DND-41 (cell line): ENCODE data around the gene ATG9A.

ENCODE experiments used
- ATAC-seq: fragments of 200-7000 bp; cut with Tn5 transposase; 3 replicates; pipeline ENCODE4 v1.9.1; 2021; ENCODE audit warnings: low read depth; ENCODE audit not compliant: insufficient read depth
- DNase-seq: peaks from one replicate; pipeline ENCODE4 v3.0.0-alpha.2; 2020
- H2AFZ ChIP-seq: 2 replicates; pipeline ENCODE4 v1.6.0; 2012; ENCODE audit warnings: low read depth, low read length
- H3K27ac ChIP-seq: 2 replicates; pipeline ENCODE4 v1.5.1; 2012; ENCODE audit warnings: low read length, inconsistent platforms
- H3K27me3 ChIP-seq: fragments of 200-600 bp; sonication (generic); 2 replicates; pipeline ENCODE4 v1.6.0; 2012; ENCODE audit warnings: low read length, mild to moderate bottlenecking, inconsistent platforms; ENCODE audit not compliant: insufficient read depth, poor library complexity
- H3K36me3 ChIP-seq: 2 replicates; pipeline ENCODE4 v1.5.1; 2012; ENCODE audit warnings: low read length, inconsistent platforms; ENCODE audit not compliant: insufficient read depth
- H3K4me1 ChIP-seq: 2 replicates; pipeline ENCODE4 v1.5.1; 2012; ENCODE audit warnings: mild to moderate bottlenecking, low read length; ENCODE audit not compliant: insufficient read depth
- H3K4me2 ChIP-seq: 2 replicates; pipeline ENCODE4 v1.6.0; 2012; ENCODE audit warnings: mild to moderate bottlenecking, moderate library complexity, low read length, inconsistent platforms; ENCODE audit not compliant: insufficient read depth
- H3K4me3 ChIP-seq, 2 experiments: fragments of 200-600 bp in 1 of 2; shearing (Covaris generic) in 1 of 2; 2 replicates each; pipeline ENCODE4 v1.5.1; 2012 to 2016; ENCODE audit warnings: inconsistent platforms in 2 of 2, low read length in 2 of 2, mild to moderate bottlenecking in 2 of 2, low read depth in 1 of 2, moderate library complexity in 1 of 2
- H3K79me2 ChIP-seq: 2 replicates; pipeline ENCODE4 v1.6.0; 2012; ENCODE audit warnings: low read length, inconsistent platforms; ENCODE audit not compliant: insufficient read depth
- H3K9ac ChIP-seq: 2 replicates; pipeline ENCODE4 v1.6.0; 2012; ENCODE audit warnings: low read depth, mild to moderate bottlenecking, inconsistent platforms, low read length, moderate library complexity
- H3K9me3 ChIP-seq: 2 replicates; pipeline ENCODE4 v1.5.1; 2012; ENCODE audit warnings: low read length, moderate library complexity, mild to moderate bottlenecking, inconsistent platforms; ENCODE audit not compliant: insufficient read depth, severe bottlenecking
- H4K20me1 ChIP-seq: 2 replicates; pipeline ENCODE4 v1.6.0; 2012; ENCODE audit warnings: low read length; ENCODE audit not compliant: insufficient read depth
- EZH2 ChIP-seq: IDR thresholded peaks from 3 replicates; pipeline ENCODE4 v1.6.1; 2012; ENCODE audit warnings: borderline replicate concordance, low read depth, mild to moderate bottlenecking, moderate library complexity, low read length, inconsistent platforms; ENCODE audit not compliant: severe bottlenecking
- TF ChIP-seq, protein P1 (sequence below): IDR thresholded peaks from 2 replicates; pipeline ENCODE4 v1.5.1; 2012; ENCODE audit warnings: borderline replicate concordance, low read length, moderate library complexity, mild to moderate bottlenecking; ENCODE audit not compliant: poor library complexity, severe bottlenecking; ENCODE audit errors: extremely low read depth

ATG9A gene

DNA sequence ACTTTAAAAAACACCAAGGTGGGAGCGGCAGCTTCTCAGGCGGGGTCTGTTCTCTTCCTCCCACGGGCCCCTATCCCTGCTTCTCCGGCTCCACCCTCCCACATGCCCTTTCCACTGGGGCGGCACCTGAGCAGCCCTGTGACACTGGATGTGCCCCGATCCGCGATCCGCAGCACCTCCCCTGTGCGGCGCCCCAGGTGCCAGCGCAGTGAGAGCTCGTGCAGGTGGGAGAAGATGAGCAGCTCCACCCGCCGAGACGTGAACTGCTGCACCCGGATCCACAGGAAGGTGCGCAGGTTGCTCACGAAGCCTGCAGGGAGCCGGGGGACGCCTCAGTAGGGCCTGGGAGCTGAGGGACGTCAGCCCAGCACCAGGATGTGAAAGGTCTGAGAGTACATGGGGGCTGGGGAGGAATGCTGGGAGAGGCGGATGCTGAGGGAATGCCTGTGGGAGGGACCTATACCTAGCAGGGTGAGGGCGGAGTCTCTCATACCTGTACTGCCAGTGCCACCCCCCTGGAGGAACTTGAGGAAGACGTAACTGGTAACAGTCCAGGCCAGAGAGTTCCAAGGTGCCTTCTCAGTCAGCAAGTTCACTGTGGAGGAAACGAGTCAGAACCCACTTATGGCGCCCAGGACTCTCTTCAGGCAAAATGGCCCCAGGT is 13.4 kb downstream of the ATG9A start:
- H4K20me1 ChIP-seq = no peaks in the 10 kb centered on the region; the same call in 1 of the 2 replicates
- H2AFZ ChIP-seq = no peak overlapping the region
- peaks cover 12% of the 10 kb centered on the region for H3K4me1 ChIP-seq
- H3K27me3 ChIP-seq = no peaks in the 10 kb centered on the region
- H3K9me3 ChIP-seq = no peaks in the 10 kb centered on the region
- peaks cover 47% of the 10 kb centered on the region for H3K36me3 ChIP-seq
- no peak overlapping the region for H3K27ac ChIP-seq
- no peak overlapping the region for H3K4me2 ChIP-seq
- no peaks in the 10 kb centered on the region for H3K79me2 ChIP-seq
- H3K9ac ChIP-seq = no peak overlapping the region
- no peak for TF ChIP-seq EZH2
- TF ChIP-seq, protein P1, sequence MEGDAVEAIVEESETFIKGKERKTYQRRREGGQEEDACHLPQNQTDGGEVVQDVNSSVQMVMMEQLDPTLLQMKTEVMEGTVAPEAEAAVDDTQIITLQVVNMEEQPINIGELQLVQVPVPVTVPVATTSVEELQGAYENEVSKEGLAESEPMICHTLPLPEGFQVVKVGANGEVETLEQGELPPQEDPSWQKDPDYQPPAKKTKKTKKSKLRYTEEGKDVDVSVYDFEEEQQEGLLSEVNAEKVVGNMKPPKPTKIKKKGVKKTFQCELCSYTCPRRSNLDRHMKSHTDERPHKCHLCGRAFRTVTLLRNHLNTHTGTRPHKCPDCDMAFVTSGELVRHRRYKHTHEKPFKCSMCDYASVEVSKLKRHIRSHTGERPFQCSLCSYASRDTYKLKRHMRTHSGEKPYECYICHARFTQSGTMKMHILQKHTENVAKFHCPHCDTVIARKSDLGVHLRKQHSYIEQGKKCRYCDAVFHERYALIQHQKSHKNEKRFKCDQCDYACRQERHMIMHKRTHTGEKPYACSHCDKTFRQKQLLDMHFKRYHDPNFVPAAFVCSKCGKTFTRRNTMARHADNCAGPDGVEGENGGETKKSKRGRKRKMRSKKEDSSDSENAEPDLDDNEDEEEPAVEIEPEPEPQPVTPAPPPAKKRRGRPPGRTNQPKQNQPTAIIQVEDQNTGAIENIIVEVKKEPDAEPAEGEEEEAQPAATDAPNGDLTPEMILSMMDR = no peak
- no peak overlapping the region for H3K4me3 ChIP-seq
- DNase-seq (no peak), ATAC-seq (no peak)

DNA sequence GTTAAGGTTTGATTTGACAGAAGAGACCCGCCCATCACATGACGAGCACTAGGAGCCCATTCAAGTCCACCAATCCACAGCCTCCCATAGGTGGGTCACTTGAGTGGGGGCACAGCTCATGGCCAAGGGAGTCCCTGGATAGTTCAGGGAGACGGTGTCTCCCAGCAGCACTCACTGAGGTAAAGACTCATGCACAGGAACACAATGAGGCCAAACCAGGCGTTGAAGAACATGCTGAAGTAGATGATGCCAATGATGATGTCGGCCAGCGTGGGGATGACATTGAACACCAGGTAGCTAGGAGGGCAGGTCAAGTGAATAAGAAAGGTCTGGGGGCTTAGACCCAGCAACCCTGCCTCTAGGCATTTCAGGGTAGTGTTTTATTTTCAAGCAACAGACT is 14.7 kb downstream of the ATG9A start:
- H3K79me2 ChIP-seq = no peaks in the 10 kb centered on the region
- H4K20me1 ChIP-seq = no peaks in the 10 kb centered on the region; the same call in 1 of the 2 replicates
- DNase-seq (no peak), ATAC-seq (no peak)
- no peak overlapping the region for H3K9ac ChIP-seq
- no peak overlapping the region for H3K4me2 ChIP-seq
- H3K36me3 ChIP-seq = peaks cover 47% of the 10 kb centered on the region
- H3K27ac ChIP-seq = no peak overlapping the region
- H3K9me3 ChIP-seq = no peaks in the 10 kb centered on the region
- no peak overlapping the region for H2AFZ ChIP-seq
- no peaks in the 10 kb centered on the region for H3K27me3 ChIP-seq
- no peak for TF ChIP-seq EZH2
- TF ChIP-seq, protein P1 = no peak
- peaks cover 12% of the 10 kb centered on the region for H3K4me1 ChIP-seq
- H3K4me3 ChIP-seq = no peak overlapping the region

DNA sequence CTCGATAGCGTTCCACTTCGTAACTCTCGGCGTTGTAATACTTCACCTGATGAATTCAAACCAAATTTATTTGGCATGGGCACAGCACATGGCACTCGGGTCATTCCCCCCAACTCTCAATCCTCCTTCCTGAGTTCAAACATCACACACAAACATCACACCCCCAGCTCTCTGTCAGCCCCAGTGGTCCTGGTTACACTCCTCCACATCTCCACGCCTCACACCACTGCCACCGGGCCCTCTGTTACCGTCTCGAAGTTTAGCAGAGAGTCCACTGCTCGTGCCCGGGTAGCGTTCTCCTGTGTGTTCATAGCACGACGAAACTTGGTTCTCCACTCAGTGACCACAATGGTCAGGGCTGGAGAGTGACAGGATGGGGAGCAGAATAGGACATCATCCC is 15.3 kb downstream of the ATG9A start:
- Histone ChIP-seq H3K9ac (no peak overlapping the region), H3K36me3 (peaks cover 46% of the 10 kb centered on the region)

More for the DNA sequence above, 15.3 kb downstream of the ATG9A start:
- Histone ChIP-seq H3K27ac (no peak overlapping the region), H3K27me3 (no peaks in the 10 kb centered on the region), H3K4me2 (no peak overlapping the region), H3K4me1 (peaks cover 12% of the 10 kb centered on the region), H3K79me2 (no peaks in the 10 kb centered on the region), H3K9me3 (no peaks in the 10 kb centered on the region), H3K4me3 (no peak overlapping the region), H4K20me1 (peaks cover under 1% of the 10 kb centered on the region; the same call in 1 of the 2 replicates), H2AFZ (no peak overlapping the region)
- no peak for ATAC-seq
- no peak for DNase-seq
- no peak for TF ChIP-seq EZH2
- TF ChIP-seq, protein P1 = no peak
